Inflammatory macrophage treated with lipopolysaccharide for 1 hour (primary cell): Measurements from ENCODE around the gene ATP13A2.
A peak's percentile ranks its signal among the peaks of the same experiment; 100 is the strongest.
"Not testable (repeated sequence)": the region's sequence is repeated elsewhere in the genome, so short reads cannot be mapped to it uniquely, and the experiment has no call there.

Experiments used
- DNase-seq, 2 donors: peaks; one replicate each; pipeline ENCODE4 v3.0.0-alpha.2; 2020 to 2022

ATP13A2 gene

GRCh38 chr1:16978139-16978538 is 33.6 kb downstream of the ATP13A2 start:
- DNase-seq = no peak

- no peak for DNase-seq
These were observed 34.4 kb downstream of the ATP13A2 start for GRCh38 chr1:16977377-16977776.

GRCh38 chr1:16976966-16977365 is 34.8 kb downstream of the ATP13A2 start:
- no peak for DNase-seq

- DNase-seq = no peak
These were observed 35.9 kb downstream of the ATP13A2 start for GRCh38 chr1:16975838-16976237.

GRCh38 chr1:16975211-16975610 is 36.5 kb downstream of the ATP13A2 start:
- DNase-seq = no peak

- DNase-seq = no peak
These were observed 38.5 kb downstream of the ATP13A2 start for GRCh38 chr1:16973215-16973614.

- no peak for DNase-seq
These were observed 39.4 kb downstream of the ATP13A2 start for GRCh38 chr1:16972189-16972895.

- DNase-seq = no peak
These were observed 40.2 kb downstream of the ATP13A2 start for GRCh38 chr1:16971341-16972188.

GRCh38 chr1:16970132-16970910 is 41.4 kb downstream of the ATP13A2 start:
- no peak for DNase-seq

GRCh38 chr1:16969651-16970050 is 42.1 kb downstream of the ATP13A2 start:
- no peak for DNase-seq

- no peak for DNase-seq
These were observed 42.6 kb downstream of the ATP13A2 start for GRCh38 chr1:16969057-16969611.

GRCh38 chr1:16968372-16968771 is 43.4 kb downstream of the ATP13A2 start:
- DNase-seq = no peak

GRCh38 chr1:16967962-16968361 is 43.8 kb downstream of the ATP13A2 start:
- DNase-seq = no peak

- DNase-seq = no peak
These were observed 44.6 kb downstream of the ATP13A2 start for GRCh38 chr1:16967095-16967575.

GRCh38 chr1:16966282-16966681 is 45.4 kb downstream of the ATP13A2 start:
- no peak for DNase-seq

- no peak for DNase-seq
These were observed 46.2 kb downstream of the ATP13A2 start for GRCh38 chr1:16965486-16966067.

GRCh38 chr1:16964169-16964568 is 47.6 kb downstream of the ATP13A2 start:
- DNase-seq = not testable (repeated sequence)

- DNase-seq = no peak
These were observed 50.2 kb downstream of the ATP13A2 start for GRCh38 chr1:16961297-16962133.

- DNase-seq = peak; percentile 70 to 83
These were observed 51.0 kb downstream of the ATP13A2 start for GRCh38 chr1:16960560-16961296.

GRCh38 chr1:16958475-16958874 is 53.3 kb downstream of the ATP13A2 start:
- DNase-seq = no peak

GRCh38 chr1:16957731-16958130 is 54.0 kb downstream of the ATP13A2 start:
- DNase-seq = no peak
